HepG2 (cell line): ENCODE data around the gene PIGW. TPM values are rescaled to one million over a fixed set of nuclear protein-coding genes. Genes with fewer than 3 reads are reported as not detected.
A peak's percentile ranks its signal among the peaks of the same experiment; 100 is the strongest.

Experiments used
- ATRX ChIP-seq: sonication (generic); formaldehyde crosslinking; IDR thresholded peaks from 2 replicates; pipeline ENCODE4 v1.4.0; 2020; ENCODE audit warnings: missing genetic modification reagents, borderline replicate concordance
- CCDC6 ChIP-seq: sonication (generic); formaldehyde crosslinking; IDR thresholded peaks from 2 replicates; pipeline ENCODE4 v1.8.1; 2022; ENCODE audit warnings: mild to moderate bottlenecking, missing genetic modification reagents, moderate library complexity
- KDM6A ChIP-seq: IDR thresholded peaks from 2 replicates; pipeline ENCODE4 v1.6.1; 2016; ENCODE audit warnings: low read depth
- KLF11 ChIP-seq: IDR thresholded peaks from 2 replicates; pipeline ENCODE4 v1.6.1; 2016; ENCODE audit warnings: missing compliant biosample characterization
- PAX8 ChIP-seq: sonication (generic); formaldehyde crosslinking; IDR thresholded peaks from 2 replicates; pipeline ENCODE4 v1.8.0; 2022; ENCODE audit warnings: mild to moderate bottlenecking, missing genetic modification reagents, borderline replicate concordance
- PAXIP1 ChIP-seq: sonication (generic); formaldehyde crosslinking; conservative IDR thresholded peaks from 2 replicates; pipeline ENCODE4 v1.4.0; 2020; ENCODE audit warnings: mild to moderate bottlenecking, missing genetic modification reagents, moderate library complexity
- SYNCRIP ChIP-seq: fragments of 200-400 bp; formaldehyde crosslinking; IDR thresholded peaks from 2 replicates; pipeline ENCODE4 v1.6.1; 2018; ENCODE audit warnings: mild to moderate bottlenecking, low read depth, low read length; ENCODE audit not compliant: insufficient read depth
- ZNF12 ChIP-seq: sonication (generic); formaldehyde crosslinking; IDR thresholded peaks from 2 replicates; pipeline ENCODE4 v1.5.0; 2020; ENCODE audit warnings: missing genetic modification reagents
- ZNF235 ChIP-seq: sonication (generic); formaldehyde crosslinking; IDR thresholded peaks from 2 replicates; pipeline ENCODE4 v1.8.1; 2023; ENCODE audit warnings: mild to moderate bottlenecking, missing genetic modification reagents, borderline replicate concordance
- ZNF260 ChIP-seq: sonication (generic); formaldehyde crosslinking; IDR thresholded peaks from 2 replicates; pipeline ENCODE4 v1.4.0; 2020; ENCODE audit warnings: missing genetic modification reagents, low read depth, mild to moderate bottlenecking, borderline replicate concordance
- ZNF501 ChIP-seq: sonication (generic); formaldehyde crosslinking; IDR thresholded peaks from 2 replicates; pipeline ENCODE4 v1.5.1; 2020; ENCODE audit warnings: mild to moderate bottlenecking, moderate library complexity, missing genetic modification reagents
- ZNF614 ChIP-seq: IDR thresholded peaks from 2 replicates; pipeline ENCODE4 v1.6.1; 2018; ENCODE audit warnings: missing biosample characterization, missing genetic modification reagents, inconsistent platforms, borderline replicate concordance
- ZNF713 ChIP-seq: sonication (generic); formaldehyde crosslinking; IDR thresholded peaks from 2 replicates; pipeline ENCODE4 v1.4.0; 2020; ENCODE audit warnings: mild to moderate bottlenecking, missing genetic modification reagents
- ZNF777 ChIP-seq: sonication (generic); formaldehyde crosslinking; IDR thresholded peaks from 2 replicates; pipeline ENCODE4 v1.4.0; 2020; ENCODE audit warnings: missing genetic modification reagents
- polyA plus RNA-seq, 8 experiments: library from polyadenylated mRNA; depleted of rRNA in 3 of 8; stranded (reverse) in 7 of 8; unstranded in 1 of 8; fragments of >200 nt; fragmentation: Illumina TruSeq in 4 of 8; extraction: Trizol in 4 of 8; gene quantifications; 2 replicates each; pipeline versions ENCODE4 v1.2.1 to v1.2.3, GENCODE V29; 2011 to 2016; ENCODE audit warnings: low read depth in 4 of 8, missing spikeins in 1 of 8, mixed read lengths in 1 of 8; ENCODE audit not compliant: insufficient read depth in 1 of 8
- total RNA-seq, 5 experiments: library from RNA; depleted of rRNA; stranded (reverse); fragments of >200 nt; fragmentation: Illumina TruSeq; extraction: Trizol; gene quantifications; 2 replicates each; pipeline ENCODE4 v1.2.3, GENCODE V29; 2016; ENCODE audit warnings: low read depth in 1 of 5
- TF ChIP-seq, protein P1 (sequence below): sonication (generic); formaldehyde crosslinking; IDR thresholded peaks from 2 replicates; pipeline ENCODE4 v1.4.0; 2020; ENCODE audit warnings: missing genetic modification reagents, mild to moderate bottlenecking, borderline replicate concordance
- TF ChIP-seq, protein P2 (sequence below): sonication (generic); formaldehyde crosslinking; IDR thresholded peaks from 2 replicates; pipeline ENCODE4 v1.4.0; 2020; ENCODE audit warnings: missing genetic modification reagents, borderline replicate concordance

PIGW gene
- total and polyA plus RNA-seq, 2 of the 13 experiments (the other 11 are each of a cell fraction or from before 2014, with no cell fraction given) = 9.0 to 24.0 TPM

DNA sequence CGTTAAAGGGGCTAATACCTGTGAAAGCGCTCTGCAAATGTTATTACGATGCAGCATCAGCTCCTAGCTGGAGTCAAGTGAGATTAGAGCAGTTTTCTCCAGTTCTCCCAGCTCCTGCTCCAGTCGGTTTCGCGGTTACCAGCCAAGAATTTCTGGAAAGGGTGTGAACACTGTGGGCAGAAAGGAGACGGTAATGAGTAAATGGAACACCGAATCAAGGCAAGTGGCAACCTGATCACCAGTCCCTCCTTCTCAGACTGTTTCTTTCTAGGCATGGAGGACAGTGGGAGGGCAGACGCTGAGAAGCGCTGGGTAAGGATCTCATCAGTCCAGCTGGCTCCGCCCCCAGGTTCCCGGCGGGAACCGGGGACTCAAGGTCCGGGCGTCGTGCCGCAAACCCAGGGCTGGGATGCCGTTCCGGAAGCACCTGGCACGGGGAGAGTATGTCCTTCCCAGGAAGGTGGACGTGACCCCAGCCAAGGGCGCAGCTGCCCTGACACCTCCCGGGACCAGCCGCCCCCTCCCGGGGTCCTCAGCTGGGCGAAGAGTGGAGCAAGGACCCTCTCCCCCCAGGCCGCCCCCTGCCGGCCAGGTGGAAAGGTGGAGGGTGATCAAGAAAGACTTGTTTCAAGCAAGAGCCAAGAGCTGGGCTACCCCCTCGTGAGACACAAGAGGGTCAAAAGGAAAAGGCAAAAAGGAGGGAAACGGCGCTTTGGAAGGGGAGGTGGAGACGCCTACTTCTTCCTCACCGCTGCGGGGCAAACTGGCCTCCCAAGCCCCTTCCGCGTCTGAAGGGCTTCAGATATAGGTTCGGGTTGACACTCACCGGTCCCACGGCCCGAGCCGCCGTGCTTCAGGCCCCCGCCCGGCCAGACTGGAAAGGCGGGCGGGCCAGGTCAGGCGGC lies 600 bp upstream of the PIGW start (continued):
- TF ChIP-seq CCDC6 (CRISPR knock-in tag) (peak; percentile 38; the same call in 1 of the 2 replicates), ATRX (CRISPR knock-in tag) (no peak), PAXIP1 (CRISPR knock-in tag) (no peak), ZNF260 (no peak), ZNF501 (CRISPR knock-in tag) (peak; percentile 26; the same call in 1 of the 2 replicates), ZNF777 (CRISPR knock-in tag) (no peak), ZNF12 (CRISPR knock-in tag) (no peak), KDM6A (no peak), PAX8 (CRISPR knock-in tag) (no peak), ZNF713 (CRISPR knock-in tag) (no peak), SYNCRIP (no peak), ZNF235 (no peak; the same call in 1 of the 2 replicates), ZNF614 (CRISPR knock-in tag) (no peak), KLF11 (no peak; the same call in 1 of the 2 replicates)
- TF ChIP-seq, protein P1, sequence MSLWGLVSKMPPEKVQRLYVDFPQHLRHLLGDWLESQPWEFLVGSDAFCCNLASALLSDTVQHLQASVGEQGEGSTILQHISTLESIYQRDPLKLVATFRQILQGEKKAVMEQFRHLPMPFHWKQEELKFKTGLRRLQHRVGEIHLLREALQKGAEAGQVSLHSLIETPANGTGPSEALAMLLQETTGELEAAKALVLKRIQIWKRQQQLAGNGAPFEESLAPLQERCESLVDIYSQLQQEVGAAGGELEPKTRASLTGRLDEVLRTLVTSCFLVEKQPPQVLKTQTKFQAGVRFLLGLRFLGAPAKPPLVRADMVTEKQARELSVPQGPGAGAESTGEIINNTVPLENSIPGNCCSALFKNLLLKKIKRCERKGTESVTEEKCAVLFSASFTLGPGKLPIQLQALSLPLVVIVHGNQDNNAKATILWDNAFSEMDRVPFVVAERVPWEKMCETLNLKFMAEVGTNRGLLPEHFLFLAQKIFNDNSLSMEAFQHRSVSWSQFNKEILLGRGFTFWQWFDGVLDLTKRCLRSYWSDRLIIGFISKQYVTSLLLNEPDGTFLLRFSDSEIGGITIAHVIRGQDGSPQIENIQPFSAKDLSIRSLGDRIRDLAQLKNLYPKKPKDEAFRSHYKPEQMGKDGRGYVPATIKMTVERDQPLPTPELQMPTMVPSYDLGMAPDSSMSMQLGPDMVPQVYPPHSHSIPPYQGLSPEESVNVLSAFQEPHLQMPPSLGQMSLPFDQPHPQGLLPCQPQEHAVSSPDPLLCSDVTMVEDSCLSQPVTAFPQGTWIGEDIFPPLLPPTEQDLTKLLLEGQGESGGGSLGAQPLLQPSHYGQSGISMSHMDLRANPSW (CRISPR knock-in tag) = no peak; the same call in 1 of the 2 replicates
- TF ChIP-seq, protein P2, sequence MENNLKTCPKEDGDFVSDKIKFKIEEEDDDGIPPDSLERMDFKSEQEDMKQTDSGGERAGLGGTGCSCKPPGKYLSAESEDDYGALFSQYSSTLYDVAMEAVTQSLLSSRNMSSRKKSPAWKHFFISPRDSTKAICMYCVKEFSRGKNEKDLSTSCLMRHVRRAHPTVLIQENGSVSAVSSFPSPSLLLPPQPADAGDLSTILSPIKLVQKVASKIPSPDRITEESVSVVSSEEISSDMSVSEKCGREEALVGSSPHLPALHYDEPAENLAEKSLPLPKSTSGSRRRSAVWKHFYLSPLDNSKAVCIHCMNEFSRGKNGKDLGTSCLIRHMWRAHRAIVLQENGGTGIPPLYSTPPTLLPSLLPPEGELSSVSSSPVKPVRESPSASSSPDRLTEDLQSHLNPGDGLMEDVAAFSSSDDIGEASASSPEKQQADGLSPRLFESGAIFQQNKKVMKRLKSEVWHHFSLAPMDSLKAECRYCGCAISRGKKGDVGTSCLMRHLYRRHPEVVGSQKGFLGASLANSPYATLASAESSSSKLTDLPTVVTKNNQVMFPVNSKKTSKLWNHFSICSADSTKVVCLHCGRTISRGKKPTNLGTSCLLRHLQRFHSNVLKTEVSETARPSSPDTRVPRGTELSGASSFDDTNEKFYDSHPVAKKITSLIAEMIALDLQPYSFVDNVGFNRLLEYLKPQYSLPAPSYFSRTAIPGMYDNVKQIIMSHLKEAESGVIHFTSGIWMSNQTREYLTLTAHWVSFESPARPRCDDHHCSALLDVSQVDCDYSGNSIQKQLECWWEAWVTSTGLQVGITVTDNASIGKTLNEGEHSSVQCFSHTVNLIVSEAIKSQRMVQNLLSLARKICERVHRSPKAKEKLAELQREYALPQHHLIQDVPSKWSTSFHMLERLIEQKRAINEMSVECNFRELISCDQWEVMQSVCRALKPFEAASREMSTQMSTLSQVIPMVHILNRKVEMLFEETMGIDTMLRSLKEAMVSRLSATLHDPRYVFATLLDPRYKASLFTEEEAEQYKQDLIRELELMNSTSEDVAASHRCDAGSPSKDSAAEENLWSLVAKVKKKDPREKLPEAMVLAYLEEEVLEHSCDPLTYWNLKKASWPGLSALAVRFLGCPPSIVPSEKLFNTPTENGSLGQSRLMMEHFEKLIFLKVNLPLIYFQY (CRISPR knock-in tag) = 0 out of 2 replicates have a peak, but pooled peaks have one; percentile 16
